Heart left ventricle (tissue), 16 donors: ENCODE data around the gene P2RX6. TPM values are rescaled to one million over a fixed set of nuclear protein-coding genes. Genes with fewer than 3 reads are reported as not detected.

Experiments used
- ATAC-seq, 4 donors: fragments of 200-7000 bp; cut with Tn5 transposase; one replicate each; pipeline ENCODE4 v1.9.1; 2020 to 2022; ENCODE audit warnings: moderate library complexity in 4 of 4, mild to moderate bottlenecking in 3 of 4, moderate number of reproducible peaks in 1 of 4
- DNase-seq, 5 donors: peaks; one replicate each; pipeline ENCODE4 v3.0.0-alpha.2; 2020
- H3K27ac ChIP-seq, 12 donors: fragments of 200-600 bp; sonication (generic) in 4 of 12; one replicate each; pipeline versions ENCODE4 v1.5.0 to v1.8.0; 2016 to 2022; ENCODE audit warnings: mild to moderate bottlenecking in 2 of 12
- H3K27me3 ChIP-seq, 9 donors: fragments of 200-600 bp; sonication (generic) in 2 of 9; one replicate each; pipeline versions ENCODE4 v1.5.1 to v1.8.0; 2016 to 2022; ENCODE audit warnings: mild to moderate bottlenecking in 3 of 9
- H3K36me3 ChIP-seq, 9 donors: fragments of 200-600 bp; sonication (generic) in 2 of 9; one replicate each; pipeline versions ENCODE4 v1.5.0 to v1.8.0; 2018 to 2022; ENCODE audit warnings: mild to moderate bottlenecking in 2 of 9
- H3K4me1 ChIP-seq, 12 donors: fragments of 200-600 bp; sonication (generic) in 4 of 12; one replicate each; pipeline versions ENCODE4 v1.5.0 to v1.8.0; 2016 to 2022; ENCODE audit warnings: mild to moderate bottlenecking in 3 of 12
- H3K4me3 ChIP-seq, 12 donors: fragments of 200-600 bp; sonication (generic) in 4 of 12; one replicate each; pipeline versions ENCODE4 v1.5.0 to v1.8.0; 2017 to 2022; ENCODE audit warnings: mild to moderate bottlenecking in 9 of 12, moderate library complexity in 4 of 12
- H3K9me3 ChIP-seq, 12 donors: fragments of 200-600 bp; sonication (generic) in 4 of 12; one replicate each; pipeline versions ENCODE4 v1.5.0 to v1.8.0; 2016 to 2022; ENCODE audit warnings: mild to moderate bottlenecking in 1 of 12
- CTCF ChIP-seq, 12 donors: fragments of 200-600 bp; sonication (generic) in 4 of 12; IDR thresholded peaks; one replicate each; pipeline versions ENCODE4 v1.5.0 to v1.8.0; 2018 to 2022; ENCODE audit warnings: antibody characterized with exemption in 12 of 12, mild to moderate bottlenecking in 5 of 12
- POLR2A ChIP-seq, 2 donors: fragments of 450-650 bp; IDR thresholded peaks; one replicate each; pipeline ENCODE4 v1.6.1; 2017; ENCODE audit warnings: antibody characterized with exemption in 2 of 2, mild to moderate bottlenecking in 2 of 2, moderate library complexity in 2 of 2
- whole genome bisulfite sequencing, 4 donors: extraction: QIAGEN DNeasy Blood & Tissue Kit in 2 of 4; methylation state at CpG; one replicate each; pipeline versions ENCODE4 v1.1.5 to v1.1.7; 2013 to 2018; 5-methylcytosine and 5-hydroxymethylcytosine counted together
- intact Hi-C, 10 donors: fragments of 100-400 bp; cut with DNase I; formaldehyde crosslinking; loops; one replicate each; pipeline versions ENCODE4 v1.11.1 to v1.14.2; 2022
- microRNA counts, 2 donors: library from miRNA; unstranded; fragments of <30 nt; microRNA quantifications; one replicate each; lab custom pipeline; 2016
- microRNA-seq, 4 donors: library from miRNA; unstranded; fragments of <30 nt; microRNA quantifications; one replicate each; pipeline versions ENCODE4 to v1.2.0, GENCODE V29; 2017 to 2020
- polyA plus RNA-seq, 2 donors: library from polyadenylated mRNA; stranded (reverse); fragments of 200-250 nt; gene quantifications; one replicate each; pipeline ENCODE4 v1.2.3, GENCODE V29; 2013
- total RNA-seq, 9 donors: library from RNA; depleted of rRNA in 2 of 9; stranded (reverse); fragments of >200 nt in 2 of 9; fragmentation: NEBNext Ultra II Directional in 3 of 9; extraction: Animal tissue kit (Norgen Biotek cat#: 25700) in 3 of 9; gene quantifications; one replicate each; pipeline versions ENCODE4 v1.1.0 to v1.2.4, GENCODE V29; 2016 to 2023
- donor health status: ischemic (EF 13 %, LVEDD 7.1; RV severe dilation, severe dysfunction).
- donor health status: healthy with polysubstance abuse.
- donor health status: DM: no; HTN: yes; CAD: no.
- donor health status: DM: no; HTN: no; CAD: no.
- donor health status: ischemic (EF 25% LVEDD 6.9; RV normal size, moderate dysfunction).
- donor health status: ischemic (EF 25% LVEDD 5.7; RV mildly dilated, moderate dysfunction).
- donor health status: healthy.
- donor health status: DM: yes; HTN: yes; CAD: no.
- donor health status: ischemic (EF 35%, LVEDD 5.7; RV mildly dilated, moderate dysfunction).
- donor health status: nonischemic (EF 11% LVEDD 7.7; RV severe dilation, severe dysfunction).
- donor health status: DM: yes; HTN: yes; CAD: no.
- donor health status: PGD.
- donor health status: ischemic (EF 29% LVEDD 5.4; RV normal size, mild dysfunction).
- donor health status: nonischemic (EF 23%, LVEDD 6.1; RV moderate dilation, normal function).

Gene P2RX6
- total and polyA plus RNA-seq, 11 donors = 0.06 to 4.8 (median 1.5) TPM

GRCh38 chr22:21076912-21077625 is 62.1 kb downstream of the P2RX6 start:
- WGBS, 4 donors = 82 to 91% (median 86%) methylated on average over 17 to 21 of the region's 21 CpGs
- intact Hi-C loops = loop anchor here in 1 of 10 donors (10.0 kb wide), 1 partner anchor 112 kb away; the partner anchor contains the start of gene AIFM3
- no peak for DNase-seq
- ATAC-seq = no peak
- Histone ChIP-seq H3K4me1 (no peaks in the 10 kb centered on the region), H3K4me3 (no peak overlapping the region), H3K27ac (no peak overlapping the region), H3K36me3 (no peaks in the 10 kb centered on the region), H3K9me3 (no peaks in the 10 kb centered on the region), H3K27me3 (peaks cover 0 to 6% (median 0%) of the 10 kb centered on the region in 9 donors)
- no peak for TF ChIP-seq POLR2A (IDR thresholded peaks at IDR 0.05)
- TF ChIP-seq CTCF (IDR thresholded peaks at IDR 0.05) = no peak

MicroRNAs encoded within 50 kb of the gene (microRNA counts, 767-probe panel; counts per million panel counts)
- 0 to 71.6 counts per million in 2 donors for microRNA hsa-miR-649 (lab: Ali Mortazavi, UCI)

Small RNAs within 50 kb of the gene (microRNA-seq; reads per million reads assigned to microRNA genes)
- gene MIR649 = 0 reads per million in 4 donors

Other genes starting within 250 kb of the P2RX6 start
- under 1 TPM in 4 of 9 donors, not detected in 5; 0.09 to 0.44 (median 0.18) TPM for gene SERPIND1, start 241.1 kb upstream of the P2RX6 start, total RNA-seq
- under 1 TPM; 0.04 to 0.15 TPM for gene SERPIND1, start 241.1 kb upstream of the P2RX6 start, polyA plus RNA-seq
- 10 to 100 TPM; 34.6 to 66.4 (median 48.3) TPM for gene PI4KA, start 156.4 kb upstream of the P2RX6 start, total RNA-seq
- 10 to 100 TPM; 20.6 to 46.9 TPM for gene PI4KA, start 156.4 kb upstream of the P2RX6 start, polyA plus RNA-seq
- gene SNAP29, start 156.2 kb upstream of the P2RX6 start, total RNA-seq = 10 to 100 TPM; 20.4 to 38.7 (median 26.2) TPM
- 10 to 100 TPM; 10.5 to 26.1 TPM for gene SNAP29, start 156.2 kb upstream of the P2RX6 start, polyA plus RNA-seq
- 10 to 100 TPM; 45.6 to 64.2 (median 53.2) TPM for gene CRKL, start 97.8 kb upstream of the P2RX6 start, total RNA-seq
- gene CRKL, start 97.8 kb upstream of the P2RX6 start, polyA plus RNA-seq = 10 to 100 TPM; 22.4 to 39.7 TPM
- gene AIFM3, start 47.9 kb upstream of the P2RX6 start, total RNA-seq = 1 to 10 TPM in 2 of 9 donors, under 1 TPM in 5, not detected in 2; 0.25 to 3.0 (median 0.49) TPM
- gene AIFM3, start 47.9 kb upstream of the P2RX6 start, polyA plus RNA-seq = under 1 TPM; 0.28 to 0.69 TPM
- 10 to 100 TPM; 18.4 to 41.9 (median 26.6) TPM for gene LZTR1, start 32.9 kb upstream of the P2RX6 start, total RNA-seq
- 10 to 100 TPM; 18.4 to 29.3 TPM for gene LZTR1, start 32.9 kb upstream of the P2RX6 start, polyA plus RNA-seq
- gene THAP7, start 13.0 kb upstream of the P2RX6 start, total RNA-seq = 10 to 100 TPM; 15.3 to 39.0 (median 17.5) TPM
- 10 to 100 TPM; 29.8 to 35.0 TPM for gene THAP7, start 13.0 kb upstream of the P2RX6 start, polyA plus RNA-seq
- 1 to 10 TPM in 1 of 9 donors, under 1 TPM in 2, not detected in 6; 0.24 to 2.8 (median 0.31) TPM for gene SLC7A4, start 17.4 kb downstream of the P2RX6 start, total RNA-seq
- not detected for gene SLC7A4, start 17.4 kb downstream of the P2RX6 start, polyA plus RNA-seq
- not detected for gene LRRC74B, start 30.8 kb downstream of the P2RX6 start, total RNA-seq
- not detected for gene LRRC74B, start 30.8 kb downstream of the P2RX6 start, polyA plus RNA-seq